ENCODE data around the gene TSSK6.

GRCh38 chr19:19547674-19548336 is 32.5 kb upstream of the TSSK6 start:
- TF ChIP-seq CTCF (IDR thresholded peaks at IDR 0.05; ENCODE audit: low read depth, low read length) (no peak), EZH2phosphoT487 (IDR thresholded peaks at IDR 0.05; ENCODE audit: low read depth) (no peak)
